H1 (cell line): ENCODE results near the gene CABP2. TPM values are rescaled to one million over a fixed set of nuclear protein-coding genes. Genes with fewer than 3 reads are reported as not detected.

Experiments used
- CTCF ChIA-PET: fragments of 300-600 bp; sonication (Branson Sonifier 250); formaldehyde crosslinking; loops from one replicate; lab custom pipeline; 2021; ENCODE audit not compliant: partially characterized antibody; lab: Charles Lee
- POLR2A ChIA-PET: fragments of 300-600 bp; sonication (Branson Sonifier 250); formaldehyde crosslinking; loops from one replicate; lab custom pipeline; 2021; ENCODE audit warnings: inconsistent platforms; ENCODE audit not compliant: partially characterized antibody; lab: Charles Lee
- DNase-seq, 2 experiments: peaks; one replicate each; pipeline versions ENCODE4 v3.0.0 to v3.0.0-alpha.2; 2010 to 2022; ENCODE audit warnings: low spot score in 2 of 2, low read depth in 1 of 2, mixed read lengths in 1 of 2
- FAIRE-seq: peaks from 2 replicates; lab custom pipeline; 2011; peaks lifted over from hg19 to GRCh38; lab: Jason Lieb, UNC
- H2AFZ ChIP-seq: 2 replicates; pipeline ENCODE4 v1.8.1; 2012; ENCODE audit warnings: low read length, inconsistent platforms
- H2AK5ac ChIP-seq: 2 replicates; pipeline ENCODE4 v1.6.1; 2013; ENCODE audit warnings: low read depth, low read length
- H2BK120ac ChIP-seq: replicated peaks from 2 replicates; pipeline ENCODE3; 2013; ENCODE audit warnings: low read depth, low read length, inconsistent platforms
- H2BK12ac ChIP-seq: 2 replicates; pipeline ENCODE4 v1.6.1; 2013; ENCODE audit warnings: low read depth, low read length
- H2BK15ac ChIP-seq: 2 replicates; pipeline ENCODE4 v1.6.1; 2013; ENCODE audit warnings: low read length
- H2BK20ac ChIP-seq: 2 replicates; pipeline ENCODE4 v1.6.1; 2013; ENCODE audit warnings: low read length
- H2BK5ac ChIP-seq: 2 replicates; pipeline ENCODE4 v1.6.1; 2013; ENCODE audit warnings: low read depth, low read length
- H3K14ac ChIP-seq: 2 replicates; pipeline ENCODE4 v1.6.1; 2013; ENCODE audit warnings: inconsistent platforms; ENCODE audit not compliant: insufficient read length
- H3K18ac ChIP-seq: 2 replicates; pipeline ENCODE4 v1.6.1; 2013; ENCODE audit warnings: low read length; ENCODE audit errors: extremely low read depth
- H3K23ac ChIP-seq: 2 replicates; pipeline ENCODE4 v1.6.1; 2013; ENCODE audit warnings: inconsistent platforms; ENCODE audit not compliant: insufficient read length
- H3K23me2 ChIP-seq: 2 replicates; pipeline ENCODE4 v1.6.1; 2013; ENCODE audit warnings: low read depth, low read length
- H3K27ac ChIP-seq: 2 replicates; pipeline ENCODE4 v1.6.1; 2011; ENCODE audit warnings: low read depth, low read length, inconsistent platforms
- H3K27me3 ChIP-seq, 4 experiments: replicated peaks in 1 of 4; 1 replicate in 1 of 4; 2 replicates in 3 of 4; pipeline versions ENCODE4 v1.6.1 to v1.8.1; 2011 to 2013; ENCODE audit warnings: low read length in 3 of 4, mild to moderate bottlenecking in 3 of 4, inconsistent platforms in 2 of 4, mixed read lengths in 2 of 4, moderate library complexity in 1 of 4; ENCODE audit not compliant: control insufficient read depth in 3 of 4, insufficient read depth in 3 of 4; ENCODE audit errors: extremely low read depth in 1 of 4
- H3K36me3 ChIP-seq, 4 experiments: 2 replicates each; pipeline versions ENCODE4 v1.6.1 to v1.8.1; 2011 to 2013; ENCODE audit warnings: mild to moderate bottlenecking in 4 of 4, low read length in 3 of 4, moderate library complexity in 2 of 4, control low read depth in 1 of 4, inconsistent platforms in 1 of 4; ENCODE audit not compliant: insufficient read depth in 4 of 4, control insufficient read depth in 2 of 4
- H3K4ac ChIP-seq: replicated peaks from 2 replicates; pipeline ENCODE3; 2013; ENCODE audit warnings: low read length, low read depth, mixed read lengths, inconsistent platforms; ENCODE audit not compliant: insufficient read length
- H3K4me1 ChIP-seq, 4 experiments: replicated peaks in 1 of 4; 1 replicate in 1 of 4; 2 replicates in 3 of 4; pipeline versions ENCODE4 v1.6.1 to v1.8.1; 2011 to 2013; ENCODE audit warnings: low read length in 3 of 4, inconsistent platforms in 2 of 4, mixed read lengths in 1 of 4; ENCODE audit not compliant: insufficient read depth in 4 of 4, control insufficient read depth in 3 of 4
- H3K4me2 ChIP-seq, 2 experiments: 2 replicates each; pipeline versions ENCODE4 v1.6.1 to v1.8.1; 2011 to 2013; ENCODE audit warnings: low read depth in 2 of 2, low read length in 2 of 2, control low read depth in 1 of 2, inconsistent platforms in 1 of 2, mild to moderate bottlenecking in 1 of 2; ENCODE audit not compliant: insufficient read depth in 1 of 2
- H3K4me3 ChIP-seq, 4 experiments: fragments of 200-600, 300-600 bp in 1 of 4; sonication (generic), shearing (Covaris generic), sonication (Bioruptor Twin) in 1 of 4; 2 replicates each; pipeline versions ENCODE4 v1.5.1 to v1.8.1; 2011 to 2016; ENCODE audit warnings: low read length in 4 of 4, low read depth in 3 of 4, control low read depth in 2 of 4, inconsistent platforms in 2 of 4, mild to moderate bottlenecking in 2 of 4, mixed read lengths in 1 of 4, moderate library complexity in 1 of 4; ENCODE audit not compliant: insufficient read depth in 2 of 4; ENCODE audit errors: extremely low read depth in 1 of 4
- H3K56ac ChIP-seq: replicated peaks from 2 replicates; pipeline ENCODE3; 2013; ENCODE audit warnings: low read depth, mild to moderate bottlenecking, mixed read lengths, low read length, inconsistent platforms; ENCODE audit not compliant: insufficient read length
- H3K79me1 ChIP-seq: 2 replicates; pipeline ENCODE4 v1.6.1; 2013; ENCODE audit warnings: low read depth, low read length, control low read depth
- H3K79me2 ChIP-seq, 2 experiments: 2 replicates each; pipeline versions ENCODE4 v1.6.1 to v1.8.1; 2012 to 2013; ENCODE audit warnings: low read length in 2 of 2, mild to moderate bottlenecking in 2 of 2, inconsistent platforms in 1 of 2; ENCODE audit not compliant: insufficient read depth in 2 of 2, control insufficient read depth in 1 of 2
- H3K9ac ChIP-seq, 4 experiments: replicated peaks in 1 of 4; 1 replicate in 1 of 4; 2 replicates in 3 of 4; pipeline versions ENCODE4 v1.6.1 to v1.8.1; 2011 to 2013; ENCODE audit warnings: low read depth in 3 of 4, low read length in 3 of 4, control low read depth in 2 of 4, mild to moderate bottlenecking in 2 of 4, moderate library complexity in 2 of 4, inconsistent platforms in 1 of 4; ENCODE audit errors: extremely low read depth in 1 of 4
- H3K9me3 ChIP-seq, 2 experiments: 2 replicates each; pipeline versions ENCODE4 v1.6.1 to v1.8.1; 2012 to 2013; ENCODE audit warnings: mild to moderate bottlenecking in 2 of 2, moderate library complexity in 2 of 2, control low read depth in 1 of 2, inconsistent platforms in 1 of 2, low read depth in 1 of 2, low read length in 1 of 2, mixed read lengths in 1 of 2; ENCODE audit not compliant: insufficient read depth in 2 of 2
- H4K20me1 ChIP-seq, 2 experiments: replicated peaks in 1 of 2; 2 replicates each; pipeline versions ENCODE3 to v1.8.1; 2011 to 2013; ENCODE audit warnings: inconsistent platforms in 2 of 2, low read length in 2 of 2, mild to moderate bottlenecking in 1 of 2; ENCODE audit not compliant: insufficient read depth in 2 of 2, control insufficient read depth in 1 of 2
- H4K5ac ChIP-seq: 2 replicates; pipeline ENCODE4 v1.6.1; 2013; ENCODE audit warnings: low read length, low read depth, mixed read lengths, inconsistent platforms; ENCODE audit not compliant: insufficient read length
- H4K8ac ChIP-seq: 2 replicates; pipeline ENCODE4 v1.8.0; 2013; ENCODE audit warnings: mild to moderate bottlenecking, moderate library complexity, low read length, inconsistent platforms; ENCODE audit not compliant: insufficient read depth; ENCODE audit errors: extremely low read depth
- H4K91ac ChIP-seq: replicated peaks from 2 replicates; pipeline ENCODE3; 2013; ENCODE audit warnings: low read length, mixed read lengths, inconsistent platforms; ENCODE audit not compliant: insufficient read length
- BCL11A ChIP-seq, 2 experiments: IDR thresholded peaks; one replicate each; pipeline ENCODE4 v1.6.1; 2011; ENCODE audit warnings: low read depth in 2 of 2, low read length in 2 of 2, mild to moderate bottlenecking in 2 of 2
- BRCA1 ChIP-seq: IDR thresholded peaks from 2 replicates; pipeline ENCODE4 v1.6.1; 2012; ENCODE audit warnings: low read depth, low read length, improper control_type of control experiment
- RAD21 ChIP-seq, 2 experiments: IDR thresholded peaks in 1 of 2; conservative IDR thresholded peaks in 1 of 2; 2 replicates each; pipeline ENCODE4 v1.6.1; 2011; ENCODE audit warnings: low read depth in 2 of 2, low read length in 2 of 2, improper control_type of control experiment in 1 of 2, inconsistent platforms in 1 of 2, mild to moderate bottlenecking in 1 of 2, moderate library complexity in 1 of 2
- TAF7 ChIP-seq: optimal IDR thresholded peaks from 2 replicates; pipeline ENCODE3; 2011; ENCODE audit warnings: low read depth, mild to moderate bottlenecking, inconsistent platforms, low read length, moderate library complexity, borderline replicate concordance
- WGBS, 2 experiments: shearing (Covaris generic) in 1 of 2; methylation state at CpG; one replicate each; pipeline versions ENCODE4 v1.1.6 to v1.1.7; 2013 to 2015; ENCODE audit warnings: low lambda C conversion rate in 2 of 2, mixed read lengths in 2 of 2, inconsistent platforms in 1 of 2, low coverage in 1 of 2, missing lambda C conversion rate in 1 of 2; ENCODE audit not compliant: insufficient replicate concordance in 2 of 2, insufficient coverage in 1 of 2, insufficient read length in 1 of 2; ENCODE audit errors: extremely low coverage in 1 of 2, missing lambda C conversion rate in 1 of 2; 5-methylcytosine and 5-hydroxymethylcytosine counted together
- polyA plus RNA-seq, 7 experiments: library from polyadenylated mRNA; depleted of rRNA in 3 of 7; stranded (reverse) in 5 of 7; unstranded in 2 of 7; fragments of >200 nt in 5 of 7; fragments of 200-250 nt in 2 of 7; gene quantifications; 1 replicate in 5 of 7; 2 replicates in 1 of 7; 4 replicates in 1 of 7; pipeline versions ENCODE4 v1.2.1 to v1.2.3, GENCODE V29; 2011 to 2013; ENCODE audit warnings: missing spikeins in 2 of 7, mixed read lengths in 2 of 7
- total RNA-seq: library from RNA; stranded (reverse); fragmentation: NEBNext Ultra II Directional; extraction: Animal tissue kit (Norgen Biotek cat#: 25700); gene quantifications from 2 replicates; pipeline ENCODE4 v1.2.1, GENCODE V29; 2021
- TF ChIP-seq, protein P1 (sequence below): IDR thresholded peaks from 2 replicates; pipeline ENCODE4 v1.6.1; 2012; ENCODE audit warnings: inconsistent platforms

CABP2 gene
- total and polyA plus RNA-seq, 2 of the 8 experiments (the other 6 are each of a cell fraction or from before 2014, with no cell fraction given): not detected

DNA sequence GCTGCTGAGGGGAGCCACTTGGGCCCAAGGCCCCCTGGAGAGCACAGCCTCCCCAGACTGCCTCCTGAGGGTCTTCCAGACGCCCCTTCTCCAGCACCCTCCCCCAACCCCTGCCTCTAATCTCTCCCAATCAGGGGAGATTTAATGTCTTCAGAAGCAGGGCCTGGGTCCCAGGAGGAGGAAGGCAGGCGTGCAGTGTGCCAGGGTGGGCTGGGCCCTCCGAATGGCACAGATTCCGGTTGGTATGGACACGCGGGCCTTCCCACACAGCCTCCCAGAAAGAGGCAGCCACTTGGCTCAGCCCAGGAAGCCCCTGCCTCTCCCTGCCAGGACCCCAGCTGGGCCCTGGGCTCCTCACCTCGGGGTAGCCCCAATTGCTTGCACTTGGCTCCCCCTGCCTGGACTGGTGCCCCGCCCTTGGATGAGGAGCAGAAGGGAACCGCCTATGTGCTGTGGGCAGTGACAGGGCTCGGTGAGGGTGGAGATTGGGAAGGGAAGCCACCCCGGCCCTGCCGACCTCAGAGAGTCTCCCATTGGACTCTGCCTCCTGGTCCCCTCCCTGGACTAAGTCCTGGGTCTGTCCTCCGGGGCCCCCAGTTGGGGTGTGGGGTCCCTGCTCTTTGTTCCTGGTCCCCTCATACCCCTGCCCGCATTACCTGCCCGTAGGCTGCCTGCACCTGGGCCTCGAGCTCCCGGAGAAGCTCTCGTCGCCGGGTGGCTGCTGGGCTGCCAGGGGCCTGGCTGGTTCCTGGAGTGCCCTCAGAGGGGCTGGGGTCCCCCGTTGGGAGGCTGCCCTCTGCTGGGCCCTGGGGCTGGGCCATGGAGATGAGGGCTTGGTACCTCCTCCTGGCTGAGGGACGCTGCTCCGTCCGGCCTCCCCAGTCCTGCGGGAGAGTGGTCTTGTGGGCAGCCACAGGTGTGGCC, 572 bp upstream of the CABP2 start:
- H4K91ac ChIP-seq: no peak overlapping the region
- CTCF ChIA-PET: interaction anchor here (1.0 to 1.2 kb wide), 3 partner anchors 46 to 106 kb away, joined by 3 to 4 read pairs (median 3); partner anchors contain the start of gene NUDT8
- H3K4me1 ChIP-seq: no peaks in the 10 kb centered on the region
- H3K27me3 ChIP-seq: no peaks in the 10 kb centered on the region
- POLR2A ChIA-PET: no interaction called here
- H4K5ac ChIP-seq: no peak overlapping the region
- H2BK20ac ChIP-seq: no peak overlapping the region
- H3K4ac ChIP-seq: no peak overlapping the region
- FAIRE-seq (no peak), DNase-seq (no peak)
- no peak overlapping the region for H2BK5ac ChIP-seq
- peaks cover 0 to 3% of the 10 kb centered on the region in 2 experiments; a peak in 1 of 4 replicates for H3K9me3 ChIP-seq
- no peak for TF ChIP-seq TAF7
- TF ChIP-seq BCL11A (IDR thresholded peaks at IDR 0.05; ENCODE audit: low read depth in 2 of 2, low read length in 2 of 2): no peak
- no peak for TF ChIP-seq BRCA1
- TF ChIP-seq, protein P1, sequence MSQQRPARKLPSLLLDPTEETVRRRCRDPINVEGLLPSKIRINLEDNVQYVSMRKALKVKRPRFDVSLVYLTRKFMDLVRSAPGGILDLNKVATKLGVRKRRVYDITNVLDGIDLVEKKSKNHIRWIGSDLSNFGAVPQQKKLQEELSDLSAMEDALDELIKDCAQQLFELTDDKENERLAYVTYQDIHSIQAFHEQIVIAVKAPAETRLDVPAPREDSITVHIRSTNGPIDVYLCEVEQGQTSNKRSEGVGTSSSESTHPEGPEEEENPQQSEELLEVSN: no peak
- no peak for TF ChIP-seq RAD21 (IDR thresholded peaks at IDR 0.05 in 1 of 2, conservative IDR thresholded peaks at IDR 0.05 in 1 of 2; ENCODE audit: low read depth in 2 of 2, low read length in 2 of 2)
- H2AK5ac ChIP-seq: no peak overlapping the region
- 90% methylated on average over 18 of the region's 25 CpGs; no CpG with 5 or more reads in 1 of the 2 experiments for whole genome bisulfite sequencing, 2 experiments
- H3K4me2 ChIP-seq: no peak overlapping the region
- H3K4me3 ChIP-seq: no peak overlapping the region
- H3K14ac ChIP-seq: no peak overlapping the region
- H3K79me2 ChIP-seq: no peaks in the 10 kb centered on the region
- no peak overlapping the region for H2BK12ac ChIP-seq
- H4K8ac ChIP-seq: no peak overlapping the region; the same call in none of the 2 replicates
- no peaks in the 10 kb centered on the region for H3K79me1 ChIP-seq
- H3K23ac ChIP-seq: no peak overlapping the region
- H3K23me2 ChIP-seq: peaks cover 7% of the 10 kb centered on the region; the same call in 1 of the 2 replicates
- H2BK15ac ChIP-seq: no peak overlapping the region
- no peak overlapping the region for H3K56ac ChIP-seq
- no peaks in the 10 kb centered on the region for H3K36me3 ChIP-seq
- H2BK120ac ChIP-seq: no peak overlapping the region
- no peak overlapping the region for H2AFZ ChIP-seq
- H3K18ac ChIP-seq: no peak overlapping the region
- no peak overlapping the region for H3K27ac ChIP-seq
- no peak overlapping the region for H3K9ac ChIP-seq
- no peaks in the 10 kb centered on the region for H4K20me1 ChIP-seq
